T-cell (primary cell): Measurements from ENCODE around the gene PLA2G5. TPM values are rescaled to one million over a fixed set of nuclear protein-coding genes. Genes with fewer than 3 reads are reported as not detected.

Experiments used
- ATAC-seq, 4 experiments: fragments of 200-7000 bp in 3 of 4; fragments of 150-1000 bp in 1 of 4; cut with Tn5 transposase; replicated peaks in 1 of 4; 1 replicate in 3 of 4; 2 replicates in 1 of 4; pipeline ENCODE4 v1.10.0; 2021; ENCODE audit warnings: moderate library complexity in 3 of 4, mild to moderate bottlenecking in 2 of 4, moderate number of reproducible peaks in 1 of 4
- CTCF ChIA-PET, 2 donors: fragments of 300-600 bp; sonication (Branson Sonifier 250); formaldehyde crosslinking; loops; one replicate each; lab custom pipeline; 2022; ENCODE audit warnings: antibody characterized with exemption in 2 of 2; lab: Charles Lee
- POLR2A ChIA-PET, 2 donors: fragments of 300-600 bp; sonication (Branson Sonifier 250); formaldehyde crosslinking; loops; one replicate each; lab custom pipeline; 2022; ENCODE audit warnings: antibody characterized with exemption in 2 of 2; lab: Charles Lee
- DNase-seq, 35 experiments: peaks; one replicate each; pipeline versions ENCODE4 v3.0.0 to v3.0.0-alpha.2; 2013 to 2023
- H3K27ac ChIP-seq: one replicate; pipeline ENCODE4 v1.5.1; 2013; ENCODE audit warnings: low read length
- H3K27me3 ChIP-seq, 2 experiments: replicated peaks in 1 of 2; 1 replicate in 1 of 2; 2 replicates in 1 of 2; pipeline versions ENCODE4 v1.6.1 to v1.7.0; 2013; ENCODE audit warnings: low read length in 1 of 2, mixed read lengths in 1 of 2; ENCODE audit not compliant: control insufficient read depth in 2 of 2, insufficient read depth in 2 of 2; ENCODE audit errors: extremely low read depth in 1 of 2
- H3K36me3 ChIP-seq, 2 donors: 1 replicate in 1 of 2; 2 replicates in 1 of 2; pipeline versions ENCODE4 v1.6.1 to v1.7.0; 2013; ENCODE audit warnings: low read length in 1 of 2; ENCODE audit not compliant: control insufficient read depth in 2 of 2, insufficient read depth in 1 of 2; ENCODE audit errors: extremely low read depth in 1 of 2
- H3K4me1 ChIP-seq, 2 experiments: 1 replicate in 1 of 2; 2 replicates in 1 of 2; pipeline versions ENCODE4 v1.6.1 to v1.7.0; 2013; ENCODE audit warnings: low read length in 2 of 2, mixed read lengths in 1 of 2; ENCODE audit not compliant: insufficient read depth in 2 of 2, control insufficient read depth in 1 of 2; ENCODE audit errors: extremely low read depth in 1 of 2
- H3K4me3 ChIP-seq, 2 donors: 1 replicate in 1 of 2; 2 replicates in 1 of 2; pipeline versions ENCODE4 v1.5.1 to v1.7.0; 2013; ENCODE audit warnings: mild to moderate bottlenecking in 2 of 2, low read length in 1 of 2, moderate library complexity in 1 of 2; ENCODE audit not compliant: control insufficient read depth in 1 of 2; ENCODE audit errors: extremely low read depth in 1 of 2
- H3K9me3 ChIP-seq: 2 replicates; pipeline ENCODE4 v1.7.0; 2013
- H3K27ac Mint-ChIP-seq, 2 donors: one replicate each; pipeline ENCODE4 v1.8.0; 2020 to 2021; ENCODE audit warnings: mild to moderate bottlenecking in 2 of 2, mixed read lengths in 2 of 2
- H3K27me3 Mint-ChIP-seq, 2 donors: one replicate each; pipeline ENCODE4 v1.8.0; 2021 to 2022; ENCODE audit warnings: mixed read lengths in 2 of 2
- H3K36me3 Mint-ChIP-seq: one replicate; pipeline ENCODE4 v1.8.0; 2021; ENCODE audit warnings: mixed read lengths
- H3K4me1 Mint-ChIP-seq, 3 donors: one replicate each; pipeline ENCODE4 v1.8.0; 2020 to 2022; ENCODE audit warnings: mixed read lengths in 3 of 3, mild to moderate bottlenecking in 1 of 3
- H3K4me3 Mint-ChIP-seq, 3 donors: one replicate each; pipeline ENCODE4 v1.8.0; 2020 to 2022; ENCODE audit warnings: mild to moderate bottlenecking in 3 of 3, mixed read lengths in 3 of 3, moderate library complexity in 3 of 3
- H3K9me3 Mint-ChIP-seq, 3 donors: one replicate each; pipeline ENCODE4 v1.8.0; 2020 to 2022; ENCODE audit warnings: mixed read lengths in 3 of 3
- WGBS: methylation state at CpG from one replicate; pipeline ENCODE4 v1.1.5; 2013; ENCODE audit warnings: missing lambda C conversion rate; ENCODE audit not compliant: insufficient coverage; 5-methylcytosine and 5-hydroxymethylcytosine counted together
- total RNA-seq, 35 experiments: library from RNA in 6 of 35; stranded (reverse) in 6 of 35; fragments of 120-200 nt in 1 of 35; gene quantifications; one replicate each; pipeline versions ENCODE4 v1.2.1 to v1.2.4 and lab custom pipeline; 2013 to 2026

The PLA2G5 gene
- total RNA-seq, 5 donors from 2014 or later (not counting 1 experiment from before 2014, with no cell fraction given) = not detected

DNA sequence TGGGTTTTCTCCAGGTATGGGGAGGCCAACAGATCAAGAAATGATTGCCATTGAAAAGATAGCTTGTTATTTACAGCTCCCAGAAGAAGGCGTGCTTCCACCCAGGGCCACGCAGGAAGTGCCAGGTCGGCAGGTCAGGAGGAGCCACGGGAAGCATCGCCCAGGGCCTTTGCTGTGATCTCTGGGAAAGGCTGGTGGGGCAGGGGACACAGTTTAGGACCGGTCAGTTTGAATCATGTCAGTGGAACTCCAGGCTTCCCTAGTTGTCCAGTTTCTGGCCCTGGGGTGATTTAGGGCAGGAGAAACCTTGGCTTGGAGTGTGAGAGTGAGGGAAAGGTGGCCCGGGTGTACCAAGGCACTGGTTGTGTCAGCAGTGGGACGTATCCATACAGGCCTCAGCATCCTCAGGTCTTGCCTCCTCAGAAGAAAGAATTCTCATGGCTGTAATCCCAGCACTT is 11.4 kb downstream of the PLA2G5 start:
- Mint-ChIP-seq H3K36me3 (no peaks in the 10 kb centered on the region), H3K27ac (no peak overlapping the region), H3K4me3 (peak overlapping the region in 1 of 3 donors; percentile 8), H3K4me1 (peaks cover 5 to 25% (median 15%) of the 10 kb centered on the region in 3 donors), H3K27me3 (peaks cover 27 to 39% of the 10 kb centered on the region in 2 donors), H3K9me3 (no peaks in the 10 kb centered on the region)
- ATAC-seq (no peak), DNase-seq (no peak)
- Histone ChIP-seq H3K4me1 (peaks cover 0 to 12% of the 10 kb centered on the region in 2 experiments), H3K36me3 (no peaks in the 10 kb centered on the region), H3K4me3 (no peak overlapping the region), H3K27ac (no peak overlapping the region), H3K27me3 (peaks cover 0 to 45% of the 10 kb centered on the region in 2 experiments), H3K9me3 (no peaks in the 10 kb centered on the region)
- POLR2A ChIA-PET = no interaction called here
- 44% methylated on average over 8 of the region's 8 CpGs for WGBS
- CTCF ChIA-PET = interaction anchor here in 1 of 2 donors (1.0 kb wide), 1 partner anchor 9 kb away, joined by 3 read pairs; no protein-coding TSS in a partner anchor

DNA sequence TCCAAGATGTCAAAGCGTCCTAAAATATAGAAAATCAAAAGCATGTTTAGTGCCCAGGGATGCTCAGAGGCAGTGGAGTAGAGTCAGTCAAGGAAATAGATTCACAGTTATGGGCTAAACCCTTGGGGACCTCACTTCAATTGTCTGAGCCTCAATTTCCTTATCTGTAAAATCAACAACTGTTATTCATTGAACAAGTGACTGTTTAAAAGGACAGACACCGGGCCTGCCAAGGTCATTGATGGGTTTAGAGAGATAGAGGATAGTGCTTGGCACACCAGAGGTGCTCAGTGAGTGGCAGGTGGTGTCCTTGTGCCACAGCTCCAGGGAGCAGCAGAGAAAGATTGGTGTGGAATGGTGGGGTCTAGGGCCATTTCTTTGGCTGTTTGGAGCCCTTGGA is 12.8 kb downstream of the PLA2G5 start:
- Histone ChIP-seq H3K27ac (no peak overlapping the region), H3K27me3 (peaks cover 0 to 41% of the 10 kb centered on the region in 2 experiments), H3K4me3 (no peak overlapping the region), H3K36me3 (no peaks in the 10 kb centered on the region), H3K9me3 (no peaks in the 10 kb centered on the region), H3K4me1 (peaks cover 0 to 12% of the 10 kb centered on the region in 2 experiments)
- Mint-ChIP-seq H3K27me3 (peaks cover 21 to 33% of the 10 kb centered on the region in 2 donors), H3K4me3 (no peak overlapping the region), H3K27ac (no peak overlapping the region), H3K36me3 (no peaks in the 10 kb centered on the region), H3K4me1 (peaks cover 5 to 23% (median 15%) of the 10 kb centered on the region in 3 donors), H3K9me3 (no peaks in the 10 kb centered on the region)
- ATAC-seq = no peak
- WGBS = 50% methylated on average over 1 of the region's 2 CpGs
- DNase-seq = no peak
- ChIA-PET CTCF (no interaction called here), POLR2A (no interaction called here)

DNA sequence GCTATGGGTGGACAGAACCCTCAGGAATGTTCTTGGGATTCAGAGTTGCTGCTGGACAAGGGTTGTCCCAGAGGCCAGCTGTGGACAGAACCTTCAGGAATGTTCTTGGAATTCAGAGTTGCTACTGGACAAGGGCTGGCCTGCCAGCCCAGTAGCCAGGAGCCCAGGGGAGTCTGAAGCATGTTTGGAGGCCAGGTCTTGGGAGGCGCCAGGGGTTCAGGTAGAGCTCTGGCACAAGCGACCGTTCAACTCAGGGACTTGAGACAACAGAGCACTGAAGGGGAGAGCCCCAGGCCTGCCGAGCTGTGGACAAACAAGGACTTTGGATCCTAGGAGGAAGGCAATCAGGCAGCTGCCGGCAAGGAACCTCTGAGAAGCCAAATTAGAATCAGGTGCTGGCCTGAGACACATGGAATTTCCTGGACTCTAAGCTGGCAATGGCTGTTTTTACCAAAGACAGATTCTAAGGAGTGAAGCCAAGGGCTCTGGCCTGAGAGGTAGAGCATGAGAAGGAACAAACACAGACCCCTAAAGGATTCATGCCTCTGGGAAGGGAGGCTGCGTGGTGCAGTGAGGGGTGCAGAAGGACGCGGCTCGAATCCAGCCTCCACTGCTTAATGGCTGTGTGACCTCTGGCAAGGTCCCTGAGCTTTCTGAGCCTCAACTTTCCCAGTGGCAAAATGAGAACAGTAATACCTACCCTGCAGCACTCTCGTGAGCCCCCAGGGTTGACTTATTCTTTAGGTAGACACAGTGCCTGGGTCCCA is 13.4 kb downstream of the PLA2G5 start:
- H3K27ac ChIP-seq = no peak overlapping the region
- Mint-ChIP-seq H3K4me1 (peaks cover 5 to 17% (median 11%) of the 10 kb centered on the region in 3 donors), H3K27ac (no peak overlapping the region), H3K4me3 (no peak overlapping the region), H3K27me3 (peaks cover 16 to 28% of the 10 kb centered on the region in 2 donors), H3K9me3 (no peaks in the 10 kb centered on the region), H3K36me3 (no peaks in the 10 kb centered on the region)
- ChIA-PET POLR2A (no interaction called here), CTCF (no interaction called here)
- no peaks in the 10 kb centered on the region for H3K9me3 ChIP-seq
- ATAC-seq (no peak), DNase-seq (no peak)
- no peak overlapping the region for H3K4me3 ChIP-seq
- WGBS = 90% methylated on average over 5 of the region's 10 CpGs
- peaks cover 0 to 12% of the 10 kb centered on the region in 2 experiments for H3K4me1 ChIP-seq
- peaks cover 0 to 37% of the 10 kb centered on the region in 2 experiments for H3K27me3 ChIP-seq
- no peaks in the 10 kb centered on the region for H3K36me3 ChIP-seq

DNA sequence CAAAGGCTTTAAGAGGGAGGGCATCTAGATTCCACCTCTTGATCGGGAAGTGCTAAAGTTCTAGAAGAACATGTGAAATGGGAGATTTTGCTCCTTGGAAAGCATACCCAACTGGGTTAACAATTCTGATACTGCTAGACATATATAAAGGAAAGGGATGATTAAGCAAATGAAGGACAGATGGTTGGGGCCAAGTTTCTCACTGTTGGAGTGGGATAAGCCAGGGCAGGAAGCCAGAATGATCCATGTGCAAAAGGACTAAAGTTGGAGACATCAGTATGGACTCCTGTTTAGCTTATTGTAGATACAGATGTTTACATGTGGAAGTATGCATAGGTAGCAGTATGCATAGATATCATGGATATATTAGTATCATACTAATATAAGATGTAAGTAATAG is 16.8 kb downstream of the PLA2G5 start:
- no peak overlapping the region for H3K27ac Mint-ChIP-seq
- peaks cover 0 to 21% of the 10 kb centered on the region in 2 experiments for H3K27me3 ChIP-seq
- CTCF ChIA-PET = no interaction called here

DNA sequence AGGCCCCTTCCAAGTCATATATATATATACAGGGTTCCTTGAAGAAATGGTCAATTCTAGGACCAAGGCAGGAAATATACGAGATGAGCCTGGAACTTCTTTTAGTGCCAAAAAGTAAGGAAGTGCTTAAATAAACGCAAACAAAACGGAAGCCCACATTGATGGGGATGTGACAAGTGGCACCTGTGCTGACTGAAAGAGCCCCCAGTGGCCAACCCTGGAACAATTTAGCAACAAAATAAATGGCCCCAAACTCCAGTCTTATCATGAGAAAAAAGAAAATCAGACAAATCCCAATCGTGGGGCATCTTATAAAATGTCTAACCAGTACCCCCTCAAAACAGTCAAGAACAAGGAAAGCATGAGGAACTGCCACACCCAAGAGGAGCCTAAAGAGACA is 17.7 kb downstream of the PLA2G5 start:
- POLR2A ChIA-PET = no interaction called here

More for the DNA sequence above, 16.8 kb downstream of the PLA2G5 start:
- POLR2A ChIA-PET = no interaction called here
- Histone ChIP-seq H3K4me1 (no peaks in the 10 kb centered on the region), H3K36me3 (no peaks in the 10 kb centered on the region), H3K27ac (no peak overlapping the region), H3K9me3 (no peaks in the 10 kb centered on the region), H3K4me3 (no peak overlapping the region)
- DNase-seq = no peak
- Mint-ChIP-seq H3K36me3 (no peaks in the 10 kb centered on the region), H3K4me3 (no peak overlapping the region), H3K4me1 (no peaks in the 10 kb centered on the region), H3K27me3 (peaks cover 0 to 11% of the 10 kb centered on the region in 2 donors), H3K9me3 (no peaks in the 10 kb centered on the region)
- no peak for ATAC-seq
- no CpG with 5 or more reads among the region's 1 CpG for WGBS

DNA sequence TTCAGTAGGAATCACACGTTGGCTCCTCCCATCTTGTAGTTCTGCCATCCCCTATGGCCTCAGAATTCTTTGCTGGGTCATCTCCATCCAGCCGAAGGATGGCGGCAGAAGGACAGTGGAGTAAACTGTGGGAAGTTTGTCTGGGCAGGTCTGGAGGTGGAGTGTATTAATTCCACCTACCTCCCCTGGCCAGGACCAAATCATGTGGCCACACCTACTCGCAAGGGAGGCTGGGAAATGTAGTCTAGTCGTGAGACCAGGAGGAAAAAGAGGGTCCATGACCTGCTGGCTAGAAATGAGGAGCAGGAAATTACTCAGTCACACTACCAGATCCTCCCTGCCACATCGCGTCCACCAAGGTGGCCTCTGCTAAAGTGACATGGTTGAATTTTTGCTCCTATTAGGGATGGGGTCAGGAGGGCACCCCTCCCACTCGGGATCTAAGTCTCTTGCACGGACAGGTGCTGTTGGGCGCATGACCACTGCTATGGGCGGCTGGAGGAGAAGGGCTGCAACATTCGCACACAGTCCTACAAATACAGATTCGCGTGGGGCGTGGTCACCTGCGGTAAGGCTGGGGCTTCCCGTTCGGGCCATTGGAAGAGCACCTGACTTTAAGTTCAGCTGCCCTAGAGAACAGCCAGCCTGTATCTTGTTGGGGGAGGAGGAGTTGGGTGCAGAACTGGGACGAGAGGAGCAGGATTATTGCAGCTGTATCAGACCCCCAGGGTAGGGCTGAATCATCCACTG is 19.5 kb downstream of the PLA2G5 start:
- Histone ChIP-seq H3K9me3 (no peaks in the 10 kb centered on the region), H3K4me3 (no peak overlapping the region), H3K4me1 (no peaks in the 10 kb centered on the region), H3K27me3 (peaks cover 0 to 25% of the 10 kb centered on the region in 2 experiments), H3K36me3 (no peaks in the 10 kb centered on the region), H3K27ac (no peak overlapping the region)
- ATAC-seq = no peak
- peaks cover 5 to 8% of the 10 kb centered on the region in 2 donors for H3K27me3 Mint-ChIP-seq
- no peak for DNase-seq
- peak overlapping the region in 1 of 2 donors; percentile 52 for H3K27ac Mint-ChIP-seq
- no peaks in the 10 kb centered on the region for H3K36me3 Mint-ChIP-seq
- no peak overlapping the region for H3K4me3 Mint-ChIP-seq
- POLR2A ChIA-PET = no interaction called here
- CTCF ChIA-PET = no interaction called here
- 81% methylated on average over 5 of the region's 19 CpGs for WGBS
- no peaks in the 10 kb centered on the region for H3K9me3 Mint-ChIP-seq
- no peaks in the 10 kb centered on the region for H3K4me1 Mint-ChIP-seq

More for the DNA sequence above, 17.7 kb downstream of the PLA2G5 start:
- Mint-ChIP-seq H3K36me3 (no peaks in the 10 kb centered on the region), H3K27ac (no peak overlapping the region), H3K27me3 (peaks cover 0 to 10% of the 10 kb centered on the region in 2 donors), H3K4me1 (no peaks in the 10 kb centered on the region), H3K9me3 (no peaks in the 10 kb centered on the region), H3K4me3 (no peak overlapping the region)
- Histone ChIP-seq H3K36me3 (no peaks in the 10 kb centered on the region), H3K27ac (no peak overlapping the region), H3K27me3 (peaks cover 0 to 27% of the 10 kb centered on the region in 2 experiments), H3K9me3 (no peaks in the 10 kb centered on the region), H3K4me1 (no peaks in the 10 kb centered on the region), H3K4me3 (no peak overlapping the region)
- CTCF ChIA-PET = no interaction called here
- no peak for ATAC-seq
- 36% methylated on average over 1 of the region's 4 CpGs for WGBS
- no peak for DNase-seq
